Ovary (tissue), 3 donors: ENCODE data around the gene LCK.

Experiments used
- EP300 ChIP-seq: sonication (generic); formaldehyde crosslinking; IDR thresholded peaks from one replicate; pipeline ENCODE4 v1.6.1; 2017; ENCODE audit warnings: antibody characterized with exemption
- POLR2A ChIP-seq: fragments of 450-650 bp; IDR thresholded peaks from one replicate; pipeline ENCODE4 v1.6.1; 2017; ENCODE audit warnings: antibody characterized with exemption, mild to moderate bottlenecking, moderate library complexity
- TF ChIP-seq, protein P1 (sequence below), 3 donors: fragments of 450-650 bp in 2 of 3; fragments of 200-600 bp in 1 of 3; IDR thresholded peaks; one replicate each; pipeline versions ENCODE4 v1.5.1 to v1.8.0; 2016 to 2022; ENCODE audit warnings: antibody characterized with exemption in 3 of 3, mild to moderate bottlenecking in 1 of 3
- donor health status: DM: no; HTN: no; CAD: no.

DNA sequence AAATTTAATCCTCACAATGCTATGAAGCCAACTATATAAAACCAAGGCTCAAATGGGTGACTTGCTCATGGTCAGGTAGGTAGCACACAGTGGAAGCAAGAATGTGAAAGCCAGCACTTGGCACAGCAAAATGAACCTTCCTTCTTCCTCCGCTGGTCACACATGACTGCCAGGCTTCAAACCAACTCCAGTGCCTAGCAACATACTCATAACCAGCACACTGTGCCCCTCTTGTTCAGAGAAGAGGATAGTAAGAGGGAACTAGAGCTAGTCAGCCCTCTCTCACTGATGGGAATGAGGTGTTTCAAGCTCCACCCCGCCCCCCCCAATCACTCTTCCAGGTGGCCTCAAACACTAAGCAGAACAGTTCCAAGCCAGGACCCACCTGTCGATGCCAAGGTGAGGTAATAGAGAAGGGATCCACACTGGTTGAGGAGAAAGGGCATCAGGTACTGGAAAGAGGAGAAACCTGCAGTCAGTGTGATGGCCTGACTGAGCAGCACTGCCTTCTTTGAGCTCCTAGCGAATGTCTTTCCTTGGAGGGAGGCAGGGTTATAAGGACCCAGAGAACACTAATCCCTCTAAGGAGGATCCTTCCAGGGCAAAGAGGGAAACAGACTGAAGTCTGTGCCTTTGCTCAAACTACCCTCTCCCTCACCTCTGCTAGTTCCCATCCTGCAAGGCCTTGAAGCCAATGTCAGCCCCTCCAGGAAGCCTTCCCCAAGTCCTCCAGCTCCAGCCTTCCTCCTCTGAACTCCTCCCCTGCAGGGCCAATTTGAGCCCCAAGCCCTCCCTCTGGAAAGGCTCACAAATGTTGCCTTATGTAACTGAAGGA is 30.1 kb upstream of the LCK start:
- TF ChIP-seq, protein P1, sequence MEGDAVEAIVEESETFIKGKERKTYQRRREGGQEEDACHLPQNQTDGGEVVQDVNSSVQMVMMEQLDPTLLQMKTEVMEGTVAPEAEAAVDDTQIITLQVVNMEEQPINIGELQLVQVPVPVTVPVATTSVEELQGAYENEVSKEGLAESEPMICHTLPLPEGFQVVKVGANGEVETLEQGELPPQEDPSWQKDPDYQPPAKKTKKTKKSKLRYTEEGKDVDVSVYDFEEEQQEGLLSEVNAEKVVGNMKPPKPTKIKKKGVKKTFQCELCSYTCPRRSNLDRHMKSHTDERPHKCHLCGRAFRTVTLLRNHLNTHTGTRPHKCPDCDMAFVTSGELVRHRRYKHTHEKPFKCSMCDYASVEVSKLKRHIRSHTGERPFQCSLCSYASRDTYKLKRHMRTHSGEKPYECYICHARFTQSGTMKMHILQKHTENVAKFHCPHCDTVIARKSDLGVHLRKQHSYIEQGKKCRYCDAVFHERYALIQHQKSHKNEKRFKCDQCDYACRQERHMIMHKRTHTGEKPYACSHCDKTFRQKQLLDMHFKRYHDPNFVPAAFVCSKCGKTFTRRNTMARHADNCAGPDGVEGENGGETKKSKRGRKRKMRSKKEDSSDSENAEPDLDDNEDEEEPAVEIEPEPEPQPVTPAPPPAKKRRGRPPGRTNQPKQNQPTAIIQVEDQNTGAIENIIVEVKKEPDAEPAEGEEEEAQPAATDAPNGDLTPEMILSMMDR (IDR thresholded peaks at IDR 0.05) = no peak
- no peak for TF ChIP-seq POLR2A
- no peak for TF ChIP-seq EP300
